Measurements from ENCODE around the gene RPS21.

Gene RPS21

DNA sequence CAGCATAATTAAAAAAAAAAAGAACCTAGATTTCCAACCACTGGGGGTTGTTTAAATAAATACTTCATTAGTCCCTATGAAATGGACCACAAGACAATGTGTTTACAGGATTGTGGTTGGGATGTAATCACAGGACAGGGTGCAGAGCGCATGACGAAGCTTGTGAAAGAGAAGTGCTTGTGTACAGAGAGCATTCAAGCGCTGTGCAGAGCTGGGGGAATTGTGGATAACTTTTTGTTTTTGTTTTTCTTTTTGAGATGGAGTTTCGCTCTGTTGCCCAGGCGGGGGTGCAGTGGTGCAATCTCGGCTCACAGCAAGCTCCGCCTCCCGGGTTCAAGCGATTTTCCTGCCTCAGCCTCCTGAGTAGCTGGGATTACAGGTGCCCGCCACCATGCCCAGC is 42.1 kb upstream of the RPS21 start:
- TF ChIP-seq, protein P1, sequence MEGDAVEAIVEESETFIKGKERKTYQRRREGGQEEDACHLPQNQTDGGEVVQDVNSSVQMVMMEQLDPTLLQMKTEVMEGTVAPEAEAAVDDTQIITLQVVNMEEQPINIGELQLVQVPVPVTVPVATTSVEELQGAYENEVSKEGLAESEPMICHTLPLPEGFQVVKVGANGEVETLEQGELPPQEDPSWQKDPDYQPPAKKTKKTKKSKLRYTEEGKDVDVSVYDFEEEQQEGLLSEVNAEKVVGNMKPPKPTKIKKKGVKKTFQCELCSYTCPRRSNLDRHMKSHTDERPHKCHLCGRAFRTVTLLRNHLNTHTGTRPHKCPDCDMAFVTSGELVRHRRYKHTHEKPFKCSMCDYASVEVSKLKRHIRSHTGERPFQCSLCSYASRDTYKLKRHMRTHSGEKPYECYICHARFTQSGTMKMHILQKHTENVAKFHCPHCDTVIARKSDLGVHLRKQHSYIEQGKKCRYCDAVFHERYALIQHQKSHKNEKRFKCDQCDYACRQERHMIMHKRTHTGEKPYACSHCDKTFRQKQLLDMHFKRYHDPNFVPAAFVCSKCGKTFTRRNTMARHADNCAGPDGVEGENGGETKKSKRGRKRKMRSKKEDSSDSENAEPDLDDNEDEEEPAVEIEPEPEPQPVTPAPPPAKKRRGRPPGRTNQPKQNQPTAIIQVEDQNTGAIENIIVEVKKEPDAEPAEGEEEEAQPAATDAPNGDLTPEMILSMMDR (IDR thresholded peaks at IDR 0.05; ENCODE audit: insufficient read depth, low read length, poor library complexity, severe bottlenecking), result no peak
- no peak for TF ChIP-seq EZH2phosphoT487 (conservative IDR thresholded peaks at IDR 0.05; ENCODE audit: low read length)
- Histone ChIP-seq H3F3A (ENCODE audit: insufficient read depth) (0 out of 2 replicates have a peak, but pooled peaks cover 3% of the 10 kb centered on the region), H3K9me2 (replicated peaks; ENCODE audit: insufficient read depth, low read length) (no peaks in the 10 kb centered on the region), H3K36me3 (ENCODE audit: low read length) (no peaks in the 10 kb centered on the region), H3K4me3 (ENCODE audit: insufficient read depth, low read length, poor library complexity, severe bottlenecking) (no peak overlapping the region), H2AFZ (ENCODE audit: low read depth, low read length, severe bottlenecking) (no peak overlapping the region), H4K20me1 (ENCODE audit: low read depth, low read length) (no peaks in the 10 kb centered on the region), H3K4me2 (ENCODE audit: low read depth, low read length, poor library complexity, severe bottlenecking) (no peak overlapping the region), H3K9ac (ENCODE audit: low read length) (no peak overlapping the region), H3K79me2 (ENCODE audit: insufficient read depth, low read length) (no peaks in the 10 kb centered on the region), H3K9me3 (ENCODE audit: insufficient read depth, low read length) (no peaks in the 10 kb centered on the region), H3K27ac (ENCODE audit: low read depth, low read length) (no peak overlapping the region), H3K27me3 (ENCODE audit: low read length) (no peaks in the 10 kb centered on the region)

DNA sequence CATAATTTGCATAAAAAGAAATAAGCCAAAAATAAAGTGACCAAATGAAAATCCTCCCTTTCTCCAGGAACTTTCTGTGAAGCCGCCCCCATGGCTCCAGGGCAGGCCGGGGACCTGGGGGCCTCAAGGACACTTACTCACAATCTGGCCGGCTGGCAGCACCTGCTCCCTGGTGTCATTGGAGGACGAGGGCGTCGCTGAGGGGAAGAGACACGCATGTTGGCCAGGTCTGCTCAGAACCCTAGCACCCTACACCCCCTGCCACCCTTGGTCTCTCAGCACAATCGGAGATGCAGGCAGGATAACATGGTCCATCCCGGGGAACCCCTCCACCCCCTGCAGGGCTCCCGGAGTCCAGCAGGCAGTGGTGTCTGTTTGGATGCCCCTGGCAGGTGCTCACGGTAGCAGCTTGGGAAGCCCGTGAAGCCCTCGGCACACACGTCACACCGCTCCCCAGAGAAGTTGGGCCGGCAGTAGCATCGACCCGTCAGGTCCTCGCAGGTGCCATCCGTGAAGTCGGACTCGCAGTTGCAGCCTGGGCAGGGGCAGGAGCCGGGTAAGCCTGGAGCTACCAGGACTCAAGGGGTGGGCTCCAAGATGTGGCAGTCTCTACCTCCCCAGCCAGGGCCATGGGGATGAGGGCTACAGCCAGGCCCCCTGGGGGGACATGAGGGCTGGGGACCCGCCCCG is 41.1 kb upstream of the RPS21 start:
- TF ChIP-seq EZH2phosphoT487 (conservative IDR thresholded peaks at IDR 0.05; ENCODE audit: low read length), result no peak
- TF ChIP-seq, protein P1 (IDR thresholded peaks at IDR 0.05; ENCODE audit: insufficient read depth, low read length, poor library complexity, severe bottlenecking), result no peak
- Histone ChIP-seq H3F3A (ENCODE audit: insufficient read depth) (no peaks in the 10 kb centered on the region), H3K9me3 (ENCODE audit: insufficient read depth, low read length) (no peaks in the 10 kb centered on the region), H3K4me3 (ENCODE audit: insufficient read depth, low read length, poor library complexity, severe bottlenecking) (no peak overlapping the region), H3K79me2 (ENCODE audit: insufficient read depth, low read length) (no peaks in the 10 kb centered on the region), H4K20me1 (ENCODE audit: low read depth, low read length) (no peaks in the 10 kb centered on the region), H3K9ac (ENCODE audit: low read length) (no peak overlapping the region), H3K4me2 (ENCODE audit: low read depth, low read length, poor library complexity, severe bottlenecking) (no peak overlapping the region), H2AFZ (ENCODE audit: low read depth, low read length, severe bottlenecking) (no peak overlapping the region), H3K27ac (ENCODE audit: low read depth, low read length) (no peak overlapping the region), H3K36me3 (ENCODE audit: low read length) (no peaks in the 10 kb centered on the region), H3K27me3 (ENCODE audit: low read length) (no peaks in the 10 kb centered on the region), H3K9me2 (replicated peaks; ENCODE audit: insufficient read depth, low read length) (no peaks in the 10 kb centered on the region)

DNA sequence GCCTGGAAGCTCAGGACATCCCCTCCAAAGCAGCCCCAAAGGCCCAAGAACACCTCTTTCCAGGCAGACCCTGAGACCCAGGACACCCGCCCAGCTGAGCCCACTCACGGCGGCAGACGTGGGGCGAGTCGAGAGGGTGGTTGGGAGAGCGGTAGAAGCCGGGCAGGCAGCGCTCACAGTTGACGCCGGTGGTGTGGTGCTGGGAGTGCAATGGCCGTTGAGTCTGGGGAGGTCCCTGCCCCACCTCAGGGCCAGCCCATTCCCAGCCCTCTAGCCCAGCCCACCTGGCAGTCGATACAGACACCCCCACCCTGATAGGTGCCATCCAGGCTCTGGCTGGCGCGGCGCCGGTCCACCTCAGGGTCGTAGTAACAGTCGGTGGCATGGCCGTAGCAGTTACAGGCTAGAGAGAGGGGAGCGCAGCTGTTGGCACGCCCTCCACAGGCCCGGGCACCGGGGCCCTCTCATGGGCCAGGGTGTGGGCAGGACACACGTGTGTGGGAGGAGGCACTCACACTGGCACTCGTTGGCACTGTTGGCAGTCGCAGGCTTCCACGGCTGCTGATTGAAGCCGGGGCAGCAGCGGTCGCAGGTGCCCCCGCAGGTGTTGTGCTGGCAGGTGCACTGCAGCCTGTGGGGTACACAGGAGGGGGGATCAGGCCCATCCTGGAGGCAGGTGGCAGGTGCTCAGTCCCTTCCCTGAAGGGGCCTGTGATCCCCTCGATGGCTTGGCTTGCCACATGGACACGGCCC is 40.3 kb upstream of the RPS21 start:
- TF ChIP-seq, protein P1 (IDR thresholded peaks at IDR 0.05; ENCODE audit: insufficient read depth, low read length, poor library complexity, severe bottlenecking), result no peak
- TF ChIP-seq EZH2phosphoT487 (conservative IDR thresholded peaks at IDR 0.05; ENCODE audit: low read length), result no peak
- Histone ChIP-seq H3K9me2 (replicated peaks; ENCODE audit: insufficient read depth, low read length) (no peaks in the 10 kb centered on the region), H3K9me3 (ENCODE audit: insufficient read depth, low read length) (no peaks in the 10 kb centered on the region), H3K27me3 (ENCODE audit: low read length) (no peaks in the 10 kb centered on the region), H4K20me1 (ENCODE audit: low read depth, low read length) (no peaks in the 10 kb centered on the region), H3K79me2 (ENCODE audit: insufficient read depth, low read length) (no peaks in the 10 kb centered on the region), H3K27ac (ENCODE audit: low read depth, low read length) (no peak overlapping the region), H2AFZ (ENCODE audit: low read depth, low read length, severe bottlenecking) (no peak overlapping the region), H3K9ac (ENCODE audit: low read length) (no peak overlapping the region), H3K36me3 (ENCODE audit: low read length) (no peaks in the 10 kb centered on the region), H3K4me3 (ENCODE audit: insufficient read depth, low read length, poor library complexity, severe bottlenecking) (no peak overlapping the region), H3K4me2 (ENCODE audit: low read depth, low read length, poor library complexity, severe bottlenecking) (no peak overlapping the region), H3F3A (ENCODE audit: insufficient read depth) (no peaks in the 10 kb centered on the region)
